Measurements from ENCODE around the gene SLC22A12.

DNA sequence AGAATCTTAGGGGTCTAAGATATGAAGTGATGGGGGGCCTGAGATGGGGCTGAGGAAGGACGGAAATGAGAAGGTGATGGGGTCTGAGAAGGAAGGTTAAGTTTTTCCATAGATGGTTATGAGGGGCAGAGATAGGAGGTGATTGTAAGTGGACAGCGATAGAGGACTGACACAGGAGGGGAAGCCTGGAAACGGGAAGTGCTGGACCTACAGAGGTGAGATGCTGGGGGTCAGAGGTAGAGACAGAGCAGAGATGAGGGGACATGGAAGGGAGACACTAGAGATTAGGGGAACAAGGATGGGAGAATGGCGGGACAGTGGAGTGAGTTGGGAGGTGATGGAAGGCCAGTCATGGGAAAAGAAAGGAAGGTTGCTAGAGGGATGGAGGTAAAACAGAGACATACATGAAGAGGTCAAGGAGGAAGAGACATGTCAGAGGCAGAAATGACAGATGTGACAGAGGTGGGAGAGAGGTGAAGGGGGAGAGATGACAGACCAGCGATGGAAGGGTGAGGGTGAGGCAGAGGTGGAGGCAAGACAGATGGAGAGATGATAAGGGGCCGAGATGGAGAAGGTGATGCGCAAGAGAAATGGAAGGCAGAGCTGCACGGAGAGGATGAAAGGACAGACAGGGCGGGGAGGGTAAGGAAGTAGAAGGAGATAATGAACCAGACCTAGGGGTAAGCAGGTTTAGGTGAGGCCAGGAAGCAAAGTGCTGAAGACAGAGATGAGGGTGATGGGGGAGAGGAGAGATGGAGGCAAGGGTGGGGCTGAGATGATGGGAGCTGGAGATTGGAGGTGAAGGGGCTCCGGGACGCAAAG, 50.8 kb downstream of the SLC22A12 start:
- no peak for TF ChIP-seq POLR2AphosphoS5 (IDR thresholded peaks at IDR 0.05; ENCODE audit: borderline replicate concordance, low read depth, low read length)
- TF ChIP-seq EZH2 (IDR thresholded peaks at IDR 0.05), result no peak
- no peak for TF ChIP-seq FOXP2 (optimal IDR thresholded peaks at IDR 0.05; ENCODE audit: control extremely low read depth, extremely low read length, insufficient read depth)
